GM10266 (cell line): ENCODE results near the gene MT1A.

Experiments
- DNase-seq: peaks from one replicate; pipeline ENCODE4 v3.0.0; 2012; ENCODE audit errors: extremely low spot score
- CTCF ChIP-seq: IDR thresholded peaks from 2 replicates; pipeline ENCODE4 v1.5.1; 2012; ENCODE audit warnings: mild to moderate bottlenecking, low read depth; ENCODE audit not compliant: control insufficient read depth, insufficient read depth; ENCODE audit errors: missing control alignments

Gene MT1A

GRCh38 chr16:56686758-56687157 lies 48.3 kb downstream of the MT1A start:
- no peak for TF ChIP-seq CTCF
- no peak for DNase-seq

GRCh38 chr16:56688762-56689161 lies 50.3 kb downstream of the MT1A start:
- DNase-seq, result no peak
- no peak for TF ChIP-seq CTCF

GRCh38 chr16:56689171-56689570 lies 50.7 kb downstream of the MT1A start:
- DNase-seq, result no peak

More at GRCh38 chr16:56689171-56689570, 50.7 kb downstream of the MT1A start:
- no peak for TF ChIP-seq CTCF
